HepG2 (cell line): ENCODE measurements around the gene ANKRD6. TPM values are rescaled to one million over a fixed set of nuclear protein-coding genes. Genes with fewer than 3 reads are reported as not detected.

ENCODE experiments used
- ATAC-seq: fragments of 200-7000 bp; cut with Tn5 transposase; 3 replicates; pipeline ENCODE4 v1.9.1; 2020; ENCODE audit warnings: mild to moderate bottlenecking, moderate library complexity
- BruUV-seq: library from RNA; stranded (reverse); fragments of 400-500 nt; replicated peaks from 2 replicates; lab custom pipeline; 2021; lab: Mats Ljungman, UMichigan
- CTCF ChIA-PET: fragments of 300-600 bp; formaldehyde crosslinking; extraction: SDS; loops from one replicate; lab custom pipeline; 2021; ENCODE audit warnings: low total read pairs, inconsistent platforms, low intra/inter-chr PET ratio; lab: Yijun Ruan, JAX
- POLR2A ChIA-PET: fragments of 350-600 bp; sonication (Branson Sonifier 250); formaldehyde crosslinking; loops from one replicate; lab custom pipeline; 2020; ENCODE audit warnings: antibody characterized with exemption, inconsistent platforms; lab: Yijun Ruan, JAX
- DNase-seq: peaks from one replicate; pipeline ENCODE4 v3.0.0-alpha.2; 2015; ENCODE audit warnings: low spot score
- FAIRE-seq: peaks from 3 replicates; lab custom pipeline; 2011; peaks lifted over from hg19 to GRCh38; lab: Jason Lieb, UNC
- H2AFZ ChIP-seq: one replicate; pipeline ENCODE4 v1.6.1; 2011; ENCODE audit warnings: low read length, inconsistent platforms
- H3K27ac ChIP-seq: fragments of 300-600 bp; 3 replicates; pipeline ENCODE4 v1.8.0; 2011; ENCODE audit warnings: mixed run types, mild to moderate bottlenecking, mixed read lengths, low read length, inconsistent platforms; ENCODE audit not compliant: insufficient read depth; ENCODE audit errors: extremely low read length
- H3K27me3 ChIP-seq, 2 experiments: fragments of 200-600 bp in 1 of 2; 2 replicates in 1 of 2; 3 replicates in 1 of 2; pipeline versions ENCODE4 v1.6.0 to v1.8.0; 2011; ENCODE audit warnings: low read length in 2 of 2, mild to moderate bottlenecking in 2 of 2, moderate library complexity in 2 of 2, inconsistent platforms in 1 of 2; ENCODE audit not compliant: insufficient read depth in 2 of 2, control insufficient read depth in 1 of 2
- H3K36me3 ChIP-seq, 2 experiments: fragments of 200-600 bp in 1 of 2; replicated peaks in 1 of 2; 2 replicates in 1 of 2; 3 replicates in 1 of 2; pipeline versions ENCODE4 v1.5.1 to v1.8.0; 2011; ENCODE audit warnings: low read length in 2 of 2, inconsistent platforms in 1 of 2; ENCODE audit not compliant: insufficient read depth in 2 of 2, control insufficient read depth in 1 of 2
- H3K4me1 ChIP-seq: 2 replicates; pipeline ENCODE4 v1.5.1; 2012; ENCODE audit warnings: low read length, inconsistent platforms; ENCODE audit not compliant: insufficient read depth
- H3K4me2 ChIP-seq: 2 replicates; pipeline ENCODE4 v1.6.0; 2011; ENCODE audit warnings: low read depth, low read length, inconsistent platforms
- H3K4me3 ChIP-seq, 3 experiments: fragments of 200-600 bp in 1 of 3; sonication (generic), shearing (Covaris generic) in 1 of 3; replicated peaks in 1 of 3; 2 replicates each; pipeline ENCODE4 v1.5.1; 2011 to 2016; ENCODE audit warnings: low read length in 3 of 3, inconsistent platforms in 2 of 3, low read depth in 2 of 3, mild to moderate bottlenecking in 2 of 3, control low read depth in 1 of 3, mixed read lengths in 1 of 3; ENCODE audit not compliant: insufficient read depth in 1 of 3
- H3K79me2 ChIP-seq: one replicate; pipeline ENCODE4 v1.6.1; 2011; ENCODE audit warnings: low read length, inconsistent platforms; ENCODE audit not compliant: insufficient read depth
- H3K9ac ChIP-seq: 2 replicates; pipeline ENCODE4 v1.6.0; 2011; ENCODE audit warnings: mild to moderate bottlenecking, low read depth, low read length, inconsistent platforms; ENCODE audit not compliant: insufficient read depth
- H3K9me3 ChIP-seq: 2 replicates; pipeline ENCODE4 v1.5.1; 2012; ENCODE audit warnings: mild to moderate bottlenecking, low read length
- H4K20me1 ChIP-seq: 2 replicates; pipeline ENCODE4 v1.6.0; 2011; ENCODE audit warnings: inconsistent platforms, mild to moderate bottlenecking, low read length, moderate library complexity; ENCODE audit not compliant: insufficient read depth
- FOSL1 ChIP-seq: sonication (generic); formaldehyde crosslinking; IDR thresholded peaks from 2 replicates; pipeline ENCODE4 v1.9.0; 2021; ENCODE audit warnings: missing genetic modification reagents, borderline replicate concordance
- MTERF4 ChIP-seq: sonication (generic); formaldehyde crosslinking; IDR thresholded peaks from 2 replicates; pipeline ENCODE4 v1.8.0; 2023; ENCODE audit warnings: mild to moderate bottlenecking, missing genetic modification reagents
- REST ChIP-seq, 2 experiments: IDR thresholded peaks; 2 replicates each; pipeline ENCODE4 v1.6.1; 2011 to 2012; ENCODE audit warnings: low read length in 2 of 2, borderline replicate concordance in 1 of 2, low read depth in 1 of 2, mild to moderate bottlenecking in 1 of 2, moderate library complexity in 1 of 2
- SP2 ChIP-seq: sonication (generic); formaldehyde crosslinking; IDR thresholded peaks from 2 replicates; pipeline ENCODE4 v1.5.1; 2020; ENCODE audit warnings: mild to moderate bottlenecking, missing genetic modification reagents
- TMF1 ChIP-seq: sonication (generic); formaldehyde crosslinking; IDR thresholded peaks from 2 replicates; pipeline ENCODE4 v1.8.1; 2022; ENCODE audit warnings: low read depth, missing genetic modification reagents
- ZBTB49 ChIP-seq: sonication (generic); formaldehyde crosslinking; IDR thresholded peaks from 2 replicates; pipeline ENCODE4 v1.4.0; 2020; ENCODE audit warnings: missing genetic modification reagents, borderline replicate concordance
- ZBTB8A ChIP-seq: sonication (generic); formaldehyde crosslinking; IDR thresholded peaks from 2 replicates; pipeline ENCODE4 v1.4.0; 2020; ENCODE audit warnings: mild to moderate bottlenecking, low read depth, missing genetic modification reagents, borderline replicate concordance
- ZFP37 ChIP-seq: sonication (generic); formaldehyde crosslinking; IDR thresholded peaks from 2 replicates; pipeline ENCODE4 v1.4.0; 2020; ENCODE audit warnings: missing genetic modification reagents, borderline replicate concordance
- ZNF205 ChIP-seq: IDR thresholded peaks from 2 replicates; pipeline ENCODE4 v1.6.1; 2018; ENCODE audit warnings: missing biosample characterization, missing genetic modification reagents
- ZNF232 ChIP-seq: sonication (generic); formaldehyde crosslinking; IDR thresholded peaks from 2 replicates; pipeline ENCODE4 v1.4.0; 2020; ENCODE audit warnings: missing genetic modification reagents, borderline replicate concordance
- ZNF317 ChIP-seq: sonication (generic); formaldehyde crosslinking; IDR thresholded peaks from 2 replicates; pipeline ENCODE4 v1.5.0; 2020; ENCODE audit warnings: mild to moderate bottlenecking, missing genetic modification reagents
- ZNF512B ChIP-seq: sonication (generic); formaldehyde crosslinking; IDR thresholded peaks from 2 replicates; pipeline ENCODE4 v1.5.1; 2020; ENCODE audit warnings: missing genetic modification reagents, mild to moderate bottlenecking, borderline replicate concordance
- ZNF747 ChIP-seq: sonication (generic); formaldehyde crosslinking; IDR thresholded peaks from 2 replicates; pipeline ENCODE4 v1.8.1; 2023; ENCODE audit warnings: missing genetic modification reagents, mild to moderate bottlenecking, borderline replicate concordance
- ZNF784 ChIP-seq: sonication (generic); formaldehyde crosslinking; IDR thresholded peaks from 2 replicates; pipeline ENCODE4 v1.5.1; 2020; ENCODE audit warnings: missing genetic modification reagents, mild to moderate bottlenecking, borderline replicate concordance
- WGBS: methylation state at CpG from one replicate; pipeline ENCODE4 v1.1.6; 2017; ENCODE audit warnings: low lambda C conversion rate; 5-methylcytosine and 5-hydroxymethylcytosine counted together
- in situ Hi-C: cut with HindIII; loops from 2 replicates; pipeline ENCODE4 v1.10.0; 2017; ENCODE audit warnings: low pct_unique_long_range_greater_than_20kb; ENCODE audit not compliant: extremely low pct_ligation_motif_present
- intact Hi-C: fragments of 100-400 bp; cut with micrococcal nuclease; formaldehyde crosslinking; loops from one replicate; pipeline ENCODE4 v1.10.0; 2022; ENCODE audit not compliant: unreplicated experiment
- polyA plus RNA-seq, 8 experiments: library from polyadenylated mRNA; depleted of rRNA in 3 of 8; stranded (reverse) in 7 of 8; unstranded in 1 of 8; fragments of >200 nt; fragmentation: Illumina TruSeq in 4 of 8; extraction: Trizol in 4 of 8; gene quantifications; 2 replicates each; pipeline versions ENCODE4 v1.2.1 to v1.2.3, GENCODE V29; 2011 to 2016; ENCODE audit warnings: low read depth in 4 of 8, missing spikeins in 1 of 8, mixed read lengths in 1 of 8; ENCODE audit not compliant: insufficient read depth in 1 of 8
- total RNA-seq, 5 experiments: library from RNA; depleted of rRNA; stranded (reverse); fragments of >200 nt; fragmentation: Illumina TruSeq; extraction: Trizol; gene quantifications; 2 replicates each; pipeline ENCODE4 v1.2.3, GENCODE V29; 2016; ENCODE audit warnings: low read depth in 1 of 5

The ANKRD6 gene
- total and polyA plus RNA-seq, 2 of the 13 experiments (the other 11 are each of a cell fraction or from before 2014, with no cell fraction given): 0.18 to 0.36 TPM

GRCh38 chr6:89547281-89547680 is 114.3 kb downstream of the ANKRD6 start:
- ChIA-PET CTCF (no interaction called here), POLR2A (no interaction called here)
- H3K9me3 ChIP-seq: no peaks in the 10 kb centered on the region
- H3K79me2 ChIP-seq: no peaks in the 10 kb centered on the region
- no peak overlapping the region for H3K4me2 ChIP-seq
- H3K4me1 ChIP-seq: peaks cover 6% of the 10 kb centered on the region
- H3K27ac ChIP-seq: no peak overlapping the region
- no peaks in the 10 kb centered on the region for H4K20me1 ChIP-seq
- no peak overlapping the region for H3K4me3 ChIP-seq
- ATAC-seq (no peak), DNase-seq (no peak), FAIRE-seq (no peak)
- peaks cover 0 to 5% of the 10 kb centered on the region in 2 experiments; a peak in 1 of 5 replicates for H3K27me3 ChIP-seq
- no peak overlapping the region for H2AFZ ChIP-seq
- no TSS peak for BruUV-seq
- in situ Hi-C loops (no loop called here), intact Hi-C loops (no loop called here)
- 80% methylated on average over 1 of the region's 5 CpGs for WGBS
- H3K36me3 ChIP-seq: no peaks in the 10 kb centered on the region
- H3K9ac ChIP-seq: no peak overlapping the region
- TF ChIP-seq ZNF205 (CRISPR knock-in tag): no peak
- TF ChIP-seq SP2 (CRISPR knock-in tag): no peak
- TF ChIP-seq MTERF4 (CRISPR knock-in tag): no peak
- no peak for TF ChIP-seq TMF1 (CRISPR knock-in tag)
- TF ChIP-seq FOSL1 (CRISPR knock-in tag): no peak
- no peak for TF ChIP-seq ZNF784 (CRISPR knock-in tag)
- TF ChIP-seq ZNF747 (CRISPR knock-in tag): no peak
- TF ChIP-seq REST (IDR thresholded peaks at IDR 0.05; ENCODE audit: borderline replicate concordance in 1 of 2, low read depth in 1 of 2, low read length in 2 of 2): no peak
- TF ChIP-seq ZFP37: no peak
- TF ChIP-seq ZNF512B (CRISPR knock-in tag): no peak
- no peak for TF ChIP-seq ZBTB8A
- no peak for TF ChIP-seq ZBTB49 (CRISPR knock-in tag)
- TF ChIP-seq ZNF232 (CRISPR knock-in tag): no peak
- no peak for TF ChIP-seq ZNF317 (CRISPR knock-in tag)
